HG03025 (cell line): ENCODE measurements around the gene ZNF23.

ENCODE experiments used
- ATAC-seq: cut with Tn5 transposase; IDR thresholded peaks from one replicate; pipeline ENCODE4 v1.9.1; 2021; ENCODE audit warnings: mild to moderate bottlenecking, moderate library complexity; ENCODE audit not compliant: unreplicated experiment, low FRiP score

The ZNF23 gene

GRCh38 chr16:71472931-71473330, 10.9 kb upstream of the ZNF23 start:
- no peak for ATAC-seq

- no peak for ATAC-seq
These were observed 10.0 kb upstream of the ZNF23 start for GRCh38 chr16:71472051-71472450.

- no peak for ATAC-seq
These were observed 5.8 kb upstream of the ZNF23 start for GRCh38 chr16:71467810-71468209.

GRCh38 chr16:71464231-71464630, 2.2 kb upstream of the ZNF23 start:
- ATAC-seq = no peak

GRCh38 chr16:71460941-71461340, 1.1 kb downstream of the ZNF23 start:
- ATAC-seq = no peak

- no peak for ATAC-seq
These were observed 1.8 kb downstream of the ZNF23 start for GRCh38 chr16:71460236-71460635.

- no peak for ATAC-seq
These were observed 2.5 kb downstream of the ZNF23 start for GRCh38 chr16:71459510-71459909.

GRCh38 chr16:71456801-71457200, 5.2 kb downstream of the ZNF23 start:
- ATAC-seq = no peak

- ATAC-seq = no peak
These were observed 9.0 kb downstream of the ZNF23 start for GRCh38 chr16:71453036-71453435.

GRCh38 chr16:71449020-71449419, 13.0 kb downstream of the ZNF23 start:
- no peak for ATAC-seq

GRCh38 chr16:71448274-71448866, 13.7 kb downstream of the ZNF23 start:
- ATAC-seq = no peak

GRCh38 chr16:71443714-71444113, 18.3 kb downstream of the ZNF23 start:
- no peak for ATAC-seq

GRCh38 chr16:71442051-71442440, 20.0 kb downstream of the ZNF23 start, which contains the start of gene TLE7:
TSS of gene TLE7 (minus strand) at chr16:71442054. CDS start at chr16:71433324, 8,730 bp downstream.
- ATAC-seq = no peak

GRCh38 chr16:71441348-71442050, 20.5 kb downstream of the ZNF23 start:
- ATAC-seq = no peak

- no peak for ATAC-seq
These were observed 21.2 kb downstream of the ZNF23 start for GRCh38 chr16:71440669-71441347.

- ATAC-seq = no peak
These were observed 22.5 kb downstream of the ZNF23 start for GRCh38 chr16:71439523-71439922.

- ATAC-seq = no peak
These were observed 25.6 kb downstream of the ZNF23 start for GRCh38 chr16:71436473-71436872.

- no peak for ATAC-seq
These were observed 29.1 kb downstream of the ZNF23 start for GRCh38 chr16:71432906-71433305.

GRCh38 chr16:71431991-71432390, 30.1 kb downstream of the ZNF23 start:
- ATAC-seq = no peak

- no peak for ATAC-seq
These were observed 30.9 kb downstream of the ZNF23 start for GRCh38 chr16:71431176-71431575.

GRCh38 chr16:71430744-71431143, 31.3 kb downstream of the ZNF23 start:
- no peak for ATAC-seq

GRCh38 chr16:71429581-71429980, 32.5 kb downstream of the ZNF23 start:
- no peak for ATAC-seq
